NAMALWA (cell line): ENCODE data around the gene ZNF513.
"Not testable (repeated sequence)": the region's sequence is repeated elsewhere in the genome, so short reads cannot be mapped to it uniquely, and the experiment has no call there.

ENCODE experiments used
- DNase-seq: peaks from one replicate; pipeline ENCODE4 v3.0.0-alpha.2; 2015; ENCODE audit warnings: low spot score

Gene ZNF513

GRCh38 chr2:27356056-27356381 lies 24.5 kb downstream of the ZNF513 start:
- peak; percentile 83 for DNase-seq

- DNase-seq: no peak
These were observed 26.0 kb downstream of the ZNF513 start for GRCh38 chr2:27354597-27354927.

GRCh38 chr2:27353762-27354596 lies 26.6 kb downstream of the ZNF513 start:
- DNase-seq: no peak

GRCh38 chr2:27353386-27353761 lies 27.2 kb downstream of the ZNF513 start:
- not testable (repeated sequence) for DNase-seq

GRCh38 chr2:27351802-27352598 lies 28.5 kb downstream of the ZNF513 start:
- DNase-seq: no peak

GRCh38 chr2:27350106-27350693 lies 30.3 kb downstream of the ZNF513 start:
- no peak for DNase-seq

- DNase-seq: no peak
These were observed 32.9 kb downstream of the ZNF513 start for GRCh38 chr2:27347641-27348040.

- no peak for DNase-seq
These were observed 44.4 kb downstream of the ZNF513 start for GRCh38 chr2:27336173-27336572.

- no peak for DNase-seq
These were observed 45.2 kb downstream of the ZNF513 start for GRCh38 chr2:27335311-27335710.
